Parathyroid adenoma (tissue), 2 donors: ENCODE results near the gene SESTD1.
"Not testable (repeated sequence)": the region's sequence is repeated elsewhere in the genome, so short reads cannot be mapped to it uniquely, and the experiment has no call there.

ENCODE experiments used
- H2AFZ ChIP-seq: fragments of 300-600 bp; sonication (generic); one replicate; pipeline ENCODE4 v1.7.0; 2017; ENCODE audit warnings: antibody characterized with exemption, mild to moderate bottlenecking
- H3K27ac ChIP-seq: fragments of 300-600 bp; sonication (generic); one replicate; pipeline ENCODE4 v1.7.0; 2017
- H3K27me3 ChIP-seq: fragments of 300-600 bp; sonication (generic); one replicate; pipeline ENCODE4 v1.7.0; 2017; ENCODE audit warnings: low read length; ENCODE audit not compliant: control insufficient read depth, insufficient read depth
- H3K36me3 ChIP-seq: fragments of 300-600 bp; sonication (generic); one replicate; pipeline ENCODE4 v1.7.0; 2017; ENCODE audit warnings: low read length; ENCODE audit not compliant: control insufficient read depth, insufficient read depth
- H3K4me1 ChIP-seq: fragments of 300-600 bp; sonication (generic); one replicate; pipeline ENCODE4 v1.7.0; 2017; ENCODE audit warnings: control low read depth
- H3K4me2 ChIP-seq: fragments of 300-600 bp; sonication (generic); one replicate; pipeline ENCODE4 v1.7.0; 2017; ENCODE audit warnings: low read length
- H3K4me3 ChIP-seq: fragments of 300-600 bp; sonication (generic); one replicate; pipeline ENCODE4 v1.7.0; 2017; ENCODE audit warnings: low read depth, low read length
- H3K79me2 ChIP-seq: fragments of 300-600 bp; sonication (generic); one replicate; pipeline ENCODE4 v1.7.0; 2017; ENCODE audit warnings: control low read depth
- H3K9ac ChIP-seq: fragments of 300-600 bp; sonication (generic); one replicate; pipeline ENCODE4 v1.7.0; 2017; ENCODE audit warnings: mild to moderate bottlenecking
- H3K9me3 ChIP-seq: fragments of 300-600 bp; sonication (generic); one replicate; pipeline ENCODE4 v1.7.0; 2017; ENCODE audit warnings: low read length; ENCODE audit not compliant: control insufficient read depth
- TF ChIP-seq, protein P1 (sequence below): fragments of 300-600 bp; sonication (generic); IDR thresholded peaks from one replicate; pipeline ENCODE4 v1.7.0; 2017; ENCODE audit warnings: antibody characterized with exemption, mild to moderate bottlenecking
- donor health status: primary hyperparathyroidism.

The SESTD1 gene

GRCh38 chr2:179224361-179224760, 40.3 kb downstream of the SESTD1 start:
- no peaks in the 10 kb centered on the region for H3K9me3 ChIP-seq
- no peaks in the 10 kb centered on the region for H3K4me1 ChIP-seq
- no peak overlapping the region for H3K27ac ChIP-seq
- H2AFZ ChIP-seq: no peak overlapping the region
- no peak overlapping the region for H3K4me2 ChIP-seq
- no peaks in the 10 kb centered on the region for H3K79me2 ChIP-seq
- H3K36me3 ChIP-seq: no peaks in the 10 kb centered on the region
- no peak overlapping the region for H3K4me3 ChIP-seq
- H3K9ac ChIP-seq: no peak overlapping the region
- TF ChIP-seq, protein P1, sequence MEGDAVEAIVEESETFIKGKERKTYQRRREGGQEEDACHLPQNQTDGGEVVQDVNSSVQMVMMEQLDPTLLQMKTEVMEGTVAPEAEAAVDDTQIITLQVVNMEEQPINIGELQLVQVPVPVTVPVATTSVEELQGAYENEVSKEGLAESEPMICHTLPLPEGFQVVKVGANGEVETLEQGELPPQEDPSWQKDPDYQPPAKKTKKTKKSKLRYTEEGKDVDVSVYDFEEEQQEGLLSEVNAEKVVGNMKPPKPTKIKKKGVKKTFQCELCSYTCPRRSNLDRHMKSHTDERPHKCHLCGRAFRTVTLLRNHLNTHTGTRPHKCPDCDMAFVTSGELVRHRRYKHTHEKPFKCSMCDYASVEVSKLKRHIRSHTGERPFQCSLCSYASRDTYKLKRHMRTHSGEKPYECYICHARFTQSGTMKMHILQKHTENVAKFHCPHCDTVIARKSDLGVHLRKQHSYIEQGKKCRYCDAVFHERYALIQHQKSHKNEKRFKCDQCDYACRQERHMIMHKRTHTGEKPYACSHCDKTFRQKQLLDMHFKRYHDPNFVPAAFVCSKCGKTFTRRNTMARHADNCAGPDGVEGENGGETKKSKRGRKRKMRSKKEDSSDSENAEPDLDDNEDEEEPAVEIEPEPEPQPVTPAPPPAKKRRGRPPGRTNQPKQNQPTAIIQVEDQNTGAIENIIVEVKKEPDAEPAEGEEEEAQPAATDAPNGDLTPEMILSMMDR: no peak
- H3K27me3 ChIP-seq: no peaks in the 10 kb centered on the region

GRCh38 chr2:179222076-179222475, 42.6 kb downstream of the SESTD1 start:
- Histone ChIP-seq H3K79me2 (no peaks in the 10 kb centered on the region), H2AFZ (no peak overlapping the region), H3K4me1 (no peaks in the 10 kb centered on the region), H3K36me3 (no peaks in the 10 kb centered on the region), H3K27me3 (no peaks in the 10 kb centered on the region), H3K9me3 (no peaks in the 10 kb centered on the region), H3K4me2 (no peak overlapping the region), H3K4me3 (no peak overlapping the region), H3K9ac (no peak overlapping the region), H3K27ac (no peak overlapping the region)
- TF ChIP-seq, protein P1: no peak

- H3K4me2 ChIP-seq: no peak overlapping the region
- no peak overlapping the region for H3K9ac ChIP-seq
- H2AFZ ChIP-seq: no peak overlapping the region
- peaks cover 5% of the 10 kb centered on the region for H3K79me2 ChIP-seq
- H3K4me3 ChIP-seq: no peak overlapping the region
- H3K36me3 ChIP-seq: no peaks in the 10 kb centered on the region
- H3K9me3 ChIP-seq: no peaks in the 10 kb centered on the region
- no peak overlapping the region for H3K27ac ChIP-seq
- H3K27me3 ChIP-seq: no peaks in the 10 kb centered on the region
- H3K4me1 ChIP-seq: no peaks in the 10 kb centered on the region
- TF ChIP-seq, protein P1: peak; percentile 84
Observed at GRCh38 chr2:179218848-179219594, 45.6 kb downstream of the SESTD1 start.

DNA sequence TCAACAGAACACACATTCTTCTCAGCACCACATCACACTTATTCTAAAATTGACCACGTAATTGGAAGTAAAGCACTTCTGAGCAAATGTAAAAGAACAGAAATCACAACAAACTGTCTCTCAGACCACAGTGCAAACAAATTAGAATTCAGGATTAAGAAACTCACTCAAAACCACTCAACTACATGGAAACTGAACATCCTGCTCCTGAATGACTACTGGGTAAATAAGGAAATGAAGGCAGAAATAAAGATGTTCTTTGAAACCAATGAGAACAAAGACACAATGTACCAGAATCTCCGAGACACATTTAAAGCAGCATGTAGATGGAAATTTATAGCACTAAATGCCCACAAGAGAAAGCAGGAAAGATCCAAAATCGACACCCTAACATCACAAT, 50.0 kb downstream of the SESTD1 start:
- H3K36me3 ChIP-seq, H2AFZ ChIP-seq, H3K79me2 ChIP-seq, H3K4me1 ChIP-seq, H3K27me3 ChIP-seq, H3K4me3 ChIP-seq, H3K9me3 ChIP-seq, H3K27ac ChIP-seq, H3K9ac ChIP-seq, H3K4me2 ChIP-seq: not testable (repeated sequence)

GRCh38 chr2:179211355-179211754, 53.3 kb downstream of the SESTD1 start:
- Histone ChIP-seq H3K79me2 (peaks cover 19% of the 10 kb centered on the region), H3K27me3 (no peaks in the 10 kb centered on the region), H3K4me1 (no peaks in the 10 kb centered on the region), H3K9me3 (no peaks in the 10 kb centered on the region), H3K4me3 (no peak overlapping the region), H2AFZ (no peak overlapping the region), H3K27ac (no peak overlapping the region), H3K36me3 (no peaks in the 10 kb centered on the region), H3K4me2 (no peak overlapping the region), H3K9ac (no peak overlapping the region)
- TF ChIP-seq, protein P1: no peak

- H3K4me3 ChIP-seq, H3K36me3 ChIP-seq, H3K4me1 ChIP-seq, H3K27ac ChIP-seq, H3K9me3 ChIP-seq, H2AFZ ChIP-seq, H3K9ac ChIP-seq, H3K4me2 ChIP-seq, H3K27me3 ChIP-seq: not testable (repeated sequence)
- peaks cover 22% of the 10 kb centered on the region for H3K79me2 ChIP-seq
Observed at GRCh38 chr2:179208277-179208676, 56.4 kb downstream of the SESTD1 start.
